Endometrial microvascular endothelial cells (primary cell): Measurements from ENCODE around the gene KRT26. TPM values are rescaled to one million over a fixed set of nuclear protein-coding genes. Genes with fewer than 3 reads are reported as not detected.
"Not testable (repeated sequence)": the region's sequence is repeated elsewhere in the genome, so short reads cannot be mapped to it uniquely, and the experiment has no call there.

Experiments
- in situ Hi-C: cut with HindIII; loops from 2 replicates; pipeline ENCODE4 v1.10.0; 2017; ENCODE audit warnings: low sequenced_read_pairs, low pct_unique_long_range_greater_than_20kb; ENCODE audit errors: inconsistent ontology term
- total RNA-seq: library from RNA; depleted of rRNA; stranded (reverse); fragments of >200 nt; gene quantifications from one replicate; pipeline ENCODE4 v1.2.3, GENCODE V29; 2015; ENCODE audit errors: inconsistent ontology term

The KRT26 gene
- total RNA-seq = not detected

GRCh38 chr17:40772101-40772500, at the start of gene KRT26:
KRT26 (minus strand) TSS chr17:40772201; CDS start chr17:40772113, 88 bp downstream.
- in situ Hi-C loops = loop anchor here (25.0 kb wide), 1 partner anchor 110 kb away; the partner anchor contains the start of gene KRT222

- in situ Hi-C loops = no loop called here
These were observed 49.5 kb upstream of the KRT26 start for GRCh38 chr17:40821536-40821935.

GRCh38 chr17:40820228-40820838, 48.3 kb upstream of the KRT26 start:
- in situ Hi-C loops = no loop called here

- in situ Hi-C loops = no loop called here
These were observed 47.6 kb upstream of the KRT26 start for GRCh38 chr17:40819528-40820125.

GRCh38 chr17:40818733-40819527, 46.9 kb upstream of the KRT26 start:
- in situ Hi-C loops = no loop called here

- in situ Hi-C loops = no loop called here
These were observed 46.3 kb upstream of the KRT26 start for GRCh38 chr17:40818343-40818732.

- in situ Hi-C loops = no loop called here
These were observed 45.2 kb upstream of the KRT26 start for GRCh38 chr17:40817103-40817682.

GRCh38 chr17:40816569-40816968, 44.6 kb upstream of the KRT26 start:
- in situ Hi-C loops = no loop called here

- in situ Hi-C loops = no loop called here
These were observed 43.4 kb upstream of the KRT26 start for GRCh38 chr17:40815381-40815780.

GRCh38 chr17:40814657-40815056, 42.7 kb upstream of the KRT26 start:
- in situ Hi-C loops = not testable (repeated sequence)

GRCh38 chr17:40813804-40814203, 41.8 kb upstream of the KRT26 start:
- in situ Hi-C loops = no loop called here

- in situ Hi-C loops = no loop called here
These were observed 40.6 kb upstream of the KRT26 start for GRCh38 chr17:40812639-40813038.

GRCh38 chr17:40810494-40810893, 38.5 kb upstream of the KRT26 start:
- in situ Hi-C loops = no loop called here

GRCh38 chr17:40809721-40810421, 37.9 kb upstream of the KRT26 start:
- in situ Hi-C loops = no loop called here

- in situ Hi-C loops = no loop called here
These were observed 34.1 kb upstream of the KRT26 start for GRCh38 chr17:40806131-40806530.

GRCh38 chr17:40803617-40804082, 31.6 kb upstream of the KRT26 start:
- in situ Hi-C loops = no loop called here

GRCh38 chr17:40801157-40801556, 29.2 kb upstream of the KRT26 start:
- in situ Hi-C loops = no loop called here

GRCh38 chr17:40800381-40800780, 28.4 kb upstream of the KRT26 start:
- in situ Hi-C loops = no loop called here

GRCh38 chr17:40799859-40800258, 27.9 kb upstream of the KRT26 start, which contains the start of gene KRT28:
KRT28 (minus strand) TSS chr17:40799959; CDS start chr17:40799893, 66 bp downstream.
- in situ Hi-C loops = no loop called here
